ENCODE measurements around the gene CUBN. TPM values are rescaled to one million over a fixed set of nuclear protein-coding genes. Genes with fewer than 3 reads are reported as not detected.

Gene CUBN
- total and polyA plus RNA-seq, 9 of the 15 experiments (the other 6 are each of a cell fraction or from before 2014, with no cell fraction given): 0.04 to 0.33 (median 0.09) TPM

DNA sequence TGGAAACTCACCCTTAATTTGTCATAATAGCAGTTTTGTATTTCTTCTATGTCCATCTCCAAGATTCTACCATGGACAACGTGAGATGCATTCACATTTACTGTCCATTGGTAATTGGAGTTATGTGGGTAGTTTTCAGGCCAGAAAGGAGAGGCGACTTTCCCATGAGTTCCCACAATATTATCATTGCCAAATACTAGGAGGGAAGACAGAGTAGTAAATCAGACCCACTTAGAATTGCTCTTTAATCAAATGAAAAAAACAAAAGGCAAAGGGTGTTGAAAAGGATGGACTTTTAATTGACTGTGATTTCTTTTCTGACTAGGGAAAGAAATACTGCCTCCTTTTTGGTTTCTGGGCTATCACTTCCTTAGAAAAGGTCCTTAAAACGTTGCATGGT lies 190.7 kb downstream of the CUBN start:
- no peak for FAIRE-seq
- intact Hi-C loops (cut with micrococcal nuclease): no loop called here
- H3K36me3 ChIP-seq (ENCODE audit: control insufficient read depth, insufficient read depth, low read length): no peaks in the 10 kb centered on the region
- TF ChIP-seq HMG20A (CRISPR knock-in tag; conservative IDR thresholded peaks at IDR 0.05): no peak
- no peak for TF ChIP-seq ZNF707 (CRISPR knock-in tag; conservative IDR thresholded peaks at IDR 0.05)
- TF ChIP-seq, protein P1, sequence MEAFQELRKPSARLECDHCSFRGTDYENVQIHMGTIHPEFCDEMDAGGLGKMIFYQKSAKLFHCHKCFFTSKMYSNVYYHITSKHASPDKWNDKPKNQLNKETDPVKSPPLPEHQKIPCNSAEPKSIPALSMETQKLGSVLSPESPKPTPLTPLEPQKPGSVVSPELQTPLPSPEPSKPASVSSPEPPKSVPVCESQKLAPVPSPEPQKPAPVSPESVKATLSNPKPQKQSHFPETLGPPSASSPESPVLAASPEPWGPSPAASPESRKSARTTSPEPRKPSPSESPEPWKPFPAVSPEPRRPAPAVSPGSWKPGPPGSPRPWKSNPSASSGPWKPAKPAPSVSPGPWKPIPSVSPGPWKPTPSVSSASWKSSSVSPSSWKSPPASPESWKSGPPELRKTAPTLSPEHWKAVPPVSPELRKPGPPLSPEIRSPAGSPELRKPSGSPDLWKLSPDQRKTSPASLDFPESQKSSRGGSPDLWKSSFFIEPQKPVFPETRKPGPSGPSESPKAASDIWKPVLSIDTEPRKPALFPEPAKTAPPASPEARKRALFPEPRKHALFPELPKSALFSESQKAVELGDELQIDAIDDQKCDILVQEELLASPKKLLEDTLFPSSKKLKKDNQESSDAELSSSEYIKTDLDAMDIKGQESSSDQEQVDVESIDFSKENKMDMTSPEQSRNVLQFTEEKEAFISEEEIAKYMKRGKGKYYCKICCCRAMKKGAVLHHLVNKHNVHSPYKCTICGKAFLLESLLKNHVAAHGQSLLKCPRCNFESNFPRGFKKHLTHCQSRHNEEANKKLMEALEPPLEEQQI (IDR thresholded peaks at IDR 0.05): no peak
- no peak for TF ChIP-seq NR4A1 (CRISPR knock-in tag; IDR thresholded peaks at IDR 0.05)
- no peak for TF ChIP-seq NR4A1 (tag; IDR thresholded peaks at IDR 0.05)
- no peak for TF ChIP-seq FUS (optimal IDR thresholded peaks at IDR 0.05; ENCODE audit: low read depth, low read length)
- TF ChIP-seq, protein P2, sequence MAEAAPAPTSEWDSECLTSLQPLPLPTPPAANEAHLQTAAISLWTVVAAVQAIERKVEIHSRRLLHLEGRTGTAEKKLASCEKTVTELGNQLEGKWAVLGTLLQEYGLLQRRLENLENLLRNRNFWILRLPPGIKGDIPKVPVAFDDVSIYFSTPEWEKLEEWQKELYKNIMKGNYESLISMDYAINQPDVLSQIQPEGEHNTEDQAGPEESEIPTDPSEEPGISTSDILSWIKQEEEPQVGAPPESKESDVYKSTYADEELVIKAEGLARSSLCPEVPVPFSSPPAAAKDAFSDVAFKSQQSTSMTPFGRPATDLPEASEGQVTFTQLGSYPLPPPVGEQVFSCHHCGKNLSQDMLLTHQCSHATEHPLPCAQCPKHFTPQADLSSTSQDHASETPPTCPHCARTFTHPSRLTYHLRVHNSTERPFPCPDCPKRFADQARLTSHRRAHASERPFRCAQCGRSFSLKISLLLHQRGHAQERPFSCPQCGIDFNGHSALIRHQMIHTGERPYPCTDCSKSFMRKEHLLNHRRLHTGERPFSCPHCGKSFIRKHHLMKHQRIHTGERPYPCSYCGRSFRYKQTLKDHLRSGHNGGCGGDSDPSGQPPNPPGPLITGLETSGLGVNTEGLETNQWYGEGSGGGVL (CRISPR knock-in tag; IDR thresholded peaks at IDR 0.05): no peak
- no peak for TF ChIP-seq ZNF253 (CRISPR knock-in tag; conservative IDR thresholded peaks at IDR 0.05)
- TF ChIP-seq, protein P3, sequence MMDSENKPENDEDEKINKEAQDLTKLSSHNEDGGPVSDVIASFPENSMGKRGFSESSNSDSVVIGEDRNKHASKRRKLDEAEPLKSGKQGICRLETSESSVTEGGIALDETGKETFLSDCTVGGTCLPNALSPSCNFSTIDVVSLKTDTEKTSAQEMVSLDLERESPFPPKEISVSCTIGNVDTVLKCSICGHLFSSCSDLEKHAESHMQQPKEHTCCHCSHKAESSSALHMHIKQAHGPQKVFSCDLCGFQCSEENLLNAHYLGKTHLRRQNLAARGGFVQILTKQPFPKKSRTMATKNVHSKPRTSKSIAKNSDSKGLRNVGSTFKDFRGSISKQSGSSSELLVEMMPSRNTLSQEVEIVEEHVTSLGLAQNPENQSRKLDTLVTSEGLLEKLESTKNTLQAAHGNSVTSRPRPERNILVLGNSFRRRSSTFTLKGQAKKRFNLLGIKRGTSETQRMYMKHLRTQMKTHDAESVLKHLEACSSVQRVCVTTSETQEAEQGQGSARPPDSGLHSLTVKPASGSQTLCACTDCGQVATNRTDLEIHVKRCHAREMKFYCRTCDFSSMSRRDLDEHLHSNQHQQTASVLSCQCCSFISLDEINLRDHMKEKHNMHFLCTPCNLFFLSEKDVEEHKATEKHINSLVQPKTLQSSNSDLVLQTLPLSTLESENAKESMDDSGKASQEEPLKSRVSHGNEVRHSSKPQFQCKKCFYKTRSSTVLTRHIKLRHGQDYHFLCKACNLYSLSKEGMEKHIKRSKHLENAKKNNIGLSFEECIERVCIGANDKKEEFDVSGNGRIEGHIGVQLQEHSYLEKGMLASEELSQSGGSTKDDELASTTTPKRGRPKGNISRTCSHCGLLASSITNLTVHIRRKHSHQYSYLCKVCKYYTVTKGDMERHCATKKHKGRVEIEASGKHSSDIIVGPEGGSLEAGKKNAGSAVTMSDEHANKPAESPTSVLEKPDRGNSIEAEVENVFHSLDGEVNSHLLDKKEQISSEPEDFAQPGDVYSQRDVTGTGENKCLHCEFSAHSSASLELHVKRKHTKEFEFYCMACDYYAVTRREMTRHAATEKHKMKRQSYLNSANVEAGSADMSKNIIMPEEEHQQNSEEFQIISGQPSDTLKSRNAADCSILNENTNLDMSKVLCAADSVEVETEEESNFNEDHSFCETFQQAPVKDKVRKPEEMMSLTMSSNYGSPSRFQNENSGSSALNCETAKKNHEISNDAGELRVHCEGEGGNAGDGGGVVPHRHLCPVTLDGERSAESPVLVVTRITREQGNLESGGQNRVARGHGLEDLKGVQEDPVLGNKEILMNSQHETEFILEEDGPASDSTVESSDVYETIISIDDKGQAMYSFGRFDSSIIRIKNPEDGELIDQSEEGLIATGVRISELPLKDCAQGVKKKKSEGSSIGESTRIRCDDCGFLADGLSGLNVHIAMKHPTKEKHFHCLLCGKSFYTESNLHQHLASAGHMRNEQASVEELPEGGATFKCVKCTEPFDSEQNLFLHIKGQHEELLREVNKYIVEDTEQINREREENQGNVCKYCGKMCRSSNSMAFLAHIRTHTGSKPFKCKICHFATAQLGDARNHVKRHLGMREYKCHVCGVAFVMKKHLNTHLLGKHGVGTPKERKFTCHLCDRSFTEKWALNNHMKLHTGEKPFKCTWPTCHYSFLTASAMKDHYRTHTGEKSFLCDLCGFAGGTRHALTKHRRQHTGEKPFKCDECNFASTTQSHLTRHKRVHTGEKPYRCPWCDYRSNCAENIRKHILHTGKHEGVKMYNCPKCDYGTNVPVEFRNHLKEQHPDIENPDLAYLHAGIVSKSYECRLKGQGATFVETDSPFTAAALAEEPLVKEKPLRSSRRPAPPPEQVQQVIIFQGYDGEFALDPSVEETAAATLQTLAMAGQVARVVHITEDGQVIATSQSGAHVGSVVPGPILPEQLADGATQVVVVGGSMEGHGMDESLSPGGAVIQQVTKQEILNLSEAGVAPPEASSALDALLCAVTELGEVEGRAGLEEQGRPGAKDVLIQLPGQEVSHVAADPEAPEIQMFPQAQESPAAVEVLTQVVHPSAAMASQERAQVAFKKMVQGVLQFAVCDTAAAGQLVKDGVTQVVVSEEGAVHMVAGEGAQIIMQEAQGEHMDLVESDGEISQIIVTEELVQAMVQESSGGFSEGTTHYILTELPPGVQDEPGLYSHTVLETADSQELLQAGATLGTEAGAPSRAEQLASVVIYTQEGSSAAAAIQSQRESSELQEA (IDR thresholded peaks at IDR 0.05; ENCODE audit: low read depth): no peak
- TF ChIP-seq TEAD2 (tag; IDR thresholded peaks at IDR 0.05): no peak
- no peak for TF ChIP-seq ZNF324 (CRISPR knock-in tag; IDR thresholded peaks at IDR 0.05)
- TF ChIP-seq LCOR (CRISPR knock-in tag; IDR thresholded peaks at IDR 0.05): no peak

More for the DNA sequence above, 190.7 kb downstream of the CUBN start:
- no peak overlapping the region for H3K4me3 ChIP-seq
- no peak overlapping the region for H3K27ac ChIP-seq (ENCODE audit: extremely low read depth, low read depth, low read length)
- no peaks in the 10 kb centered on the region for H3K9me3 ChIP-seq (replicated peaks; ENCODE audit: control insufficient read depth, insufficient read depth, low read depth, low read length)
- no peaks in the 10 kb centered on the region for H3K27me3 ChIP-seq (ENCODE audit: control insufficient read depth in 2 of 2, insufficient read depth in 2 of 2, low read length in 2 of 2)
- BruUV-seq (replicated peaks): no TSS peak
- in situ Hi-C loops (cut with MboI): no loop called here
- no peaks in the 10 kb centered on the region for H3K9me1 ChIP-seq (ENCODE audit: control insufficient read depth, insufficient read depth, low read length)
- no peaks in the 10 kb centered on the region for H3K79me2 ChIP-seq (ENCODE audit: control insufficient read depth, insufficient read depth, low read length)
- no peak overlapping the region for H3K9ac ChIP-seq (ENCODE audit: insufficient read depth in 1 of 2, low read depth in 2 of 2, low read length in 2 of 2)
- no peak for DNase-seq (ENCODE audit: extremely low read depth in 1 of 4, low spot score in 3 of 4)
- CTCF ChIA-PET (ENCODE audit: low intra/inter-chr PET ratio): no interaction called here
- no peak for ATAC-seq
- no peaks in the 10 kb centered on the region for H4K20me1 ChIP-seq (replicated peaks; ENCODE audit: control insufficient read depth, insufficient read depth, low read length)
- no peak overlapping the region for H2AFZ ChIP-seq (ENCODE audit: low read depth, low read length)
- POLR2A ChIA-PET: no interaction called here
- no peaks in the 10 kb centered on the region for H3K4me1 ChIP-seq (replicated peaks in 1 of 2; ENCODE audit: control insufficient read depth in 2 of 2, insufficient read depth in 2 of 2, low read length in 2 of 2)
- 6% methylated on average over 3 of the region's 3 CpGs for WGBS (ENCODE audit: insufficient coverage, low coverage, missing lambda C conversion rate)
- no peak overlapping the region for H3K4me2 ChIP-seq (ENCODE audit: insufficient read depth, low read length)

Measured in K562 (cell line).